HepG2 (cell line): ENCODE data around the gene CLEC3A. TPM values are rescaled to one million over a fixed set of nuclear protein-coding genes. Genes with fewer than 3 reads are reported as not detected.

Source experiments
- ATAC-seq: fragments of 200-7000 bp; cut with Tn5 transposase; 3 replicates; pipeline ENCODE4 v1.9.1; 2020; ENCODE audit warnings: mild to moderate bottlenecking, moderate library complexity
- BruUV-seq: library from RNA; stranded (reverse); fragments of 400-500 nt; replicated peaks from 2 replicates; lab custom pipeline; 2021; lab: Mats Ljungman, UMichigan
- CTCF ChIA-PET: fragments of 300-600 bp; formaldehyde crosslinking; extraction: SDS; loops from one replicate; lab custom pipeline; 2021; ENCODE audit warnings: low total read pairs, inconsistent platforms, low intra/inter-chr PET ratio; lab: Yijun Ruan, JAX
- POLR2A ChIA-PET: fragments of 350-600 bp; sonication (Branson Sonifier 250); formaldehyde crosslinking; loops from one replicate; lab custom pipeline; 2020; ENCODE audit warnings: antibody characterized with exemption, inconsistent platforms; lab: Yijun Ruan, JAX
- DNase-seq: peaks from one replicate; pipeline ENCODE4 v3.0.0-alpha.2; 2015; ENCODE audit warnings: low spot score
- FAIRE-seq: peaks from 3 replicates; lab custom pipeline; 2011; peaks lifted over from hg19 to GRCh38; lab: Jason Lieb, UNC
- H2AFZ ChIP-seq: one replicate; pipeline ENCODE4 v1.6.1; 2011; ENCODE audit warnings: low read length, inconsistent platforms
- H3K27ac ChIP-seq: fragments of 300-600 bp; 3 replicates; pipeline ENCODE4 v1.8.0; 2011; ENCODE audit warnings: mixed run types, mild to moderate bottlenecking, mixed read lengths, low read length, inconsistent platforms; ENCODE audit not compliant: insufficient read depth; ENCODE audit errors: extremely low read length
- H3K27me3 ChIP-seq, 2 experiments: fragments of 200-600 bp in 1 of 2; 2 replicates in 1 of 2; 3 replicates in 1 of 2; pipeline versions ENCODE4 v1.6.0 to v1.8.0; 2011; ENCODE audit warnings: low read length in 2 of 2, mild to moderate bottlenecking in 2 of 2, moderate library complexity in 2 of 2, inconsistent platforms in 1 of 2; ENCODE audit not compliant: insufficient read depth in 2 of 2, control insufficient read depth in 1 of 2
- H3K36me3 ChIP-seq, 2 experiments: fragments of 200-600 bp in 1 of 2; replicated peaks in 1 of 2; 2 replicates in 1 of 2; 3 replicates in 1 of 2; pipeline versions ENCODE4 v1.5.1 to v1.8.0; 2011; ENCODE audit warnings: low read length in 2 of 2, inconsistent platforms in 1 of 2; ENCODE audit not compliant: insufficient read depth in 2 of 2, control insufficient read depth in 1 of 2
- H3K4me1 ChIP-seq: 2 replicates; pipeline ENCODE4 v1.5.1; 2012; ENCODE audit warnings: low read length, inconsistent platforms; ENCODE audit not compliant: insufficient read depth
- H3K4me2 ChIP-seq: 2 replicates; pipeline ENCODE4 v1.6.0; 2011; ENCODE audit warnings: low read depth, low read length, inconsistent platforms
- H3K4me3 ChIP-seq, 3 experiments: fragments of 200-600 bp in 1 of 3; sonication (generic), shearing (Covaris generic) in 1 of 3; replicated peaks in 1 of 3; 2 replicates each; pipeline ENCODE4 v1.5.1; 2011 to 2016; ENCODE audit warnings: low read length in 3 of 3, inconsistent platforms in 2 of 3, low read depth in 2 of 3, mild to moderate bottlenecking in 2 of 3, control low read depth in 1 of 3, mixed read lengths in 1 of 3; ENCODE audit not compliant: insufficient read depth in 1 of 3
- H3K79me2 ChIP-seq: one replicate; pipeline ENCODE4 v1.6.1; 2011; ENCODE audit warnings: low read length, inconsistent platforms; ENCODE audit not compliant: insufficient read depth
- H3K9ac ChIP-seq: 2 replicates; pipeline ENCODE4 v1.6.0; 2011; ENCODE audit warnings: mild to moderate bottlenecking, low read depth, low read length, inconsistent platforms; ENCODE audit not compliant: insufficient read depth
- H3K9me3 ChIP-seq: 2 replicates; pipeline ENCODE4 v1.5.1; 2012; ENCODE audit warnings: mild to moderate bottlenecking, low read length
- H4K20me1 ChIP-seq: 2 replicates; pipeline ENCODE4 v1.6.0; 2011; ENCODE audit warnings: inconsistent platforms, mild to moderate bottlenecking, low read length, moderate library complexity; ENCODE audit not compliant: insufficient read depth
- HOMEZ ChIP-seq: IDR thresholded peaks from 2 replicates; pipeline ENCODE4 v1.6.1; 2016; ENCODE audit warnings: low read depth
- KLF13 ChIP-seq: sonication (generic); formaldehyde crosslinking; IDR thresholded peaks from 2 replicates; pipeline ENCODE4 v1.4.0; 2020; ENCODE audit warnings: mild to moderate bottlenecking, missing genetic modification reagents
- MNT ChIP-seq: fragments of 450-650 bp; IDR thresholded peaks from 2 replicates; pipeline ENCODE4 v1.6.1; 2016
- ZNF644 ChIP-seq: IDR thresholded peaks from 2 replicates; pipeline ENCODE4 v1.6.1; 2016; ENCODE audit warnings: low read depth
- ZNF724P ChIP-seq: sonication (generic); formaldehyde crosslinking; IDR thresholded peaks from 2 replicates; pipeline ENCODE4 v1.8.0; 2022; ENCODE audit warnings: missing genetic modification reagents, borderline replicate concordance
- WGBS: methylation state at CpG from one replicate; pipeline ENCODE4 v1.1.6; 2017; ENCODE audit warnings: low lambda C conversion rate; 5-methylcytosine and 5-hydroxymethylcytosine counted together
- in situ Hi-C: cut with HindIII; loops from 2 replicates; pipeline ENCODE4 v1.10.0; 2017; ENCODE audit warnings: low pct_unique_long_range_greater_than_20kb; ENCODE audit not compliant: extremely low pct_ligation_motif_present
- intact Hi-C: fragments of 100-400 bp; cut with micrococcal nuclease; formaldehyde crosslinking; loops from one replicate; pipeline ENCODE4 v1.10.0; 2022; ENCODE audit not compliant: unreplicated experiment
- polyA plus RNA-seq, 8 experiments: library from polyadenylated mRNA; depleted of rRNA in 3 of 8; stranded (reverse) in 7 of 8; unstranded in 1 of 8; fragments of >200 nt; fragmentation: Illumina TruSeq in 4 of 8; extraction: Trizol in 4 of 8; gene quantifications; 2 replicates each; pipeline versions ENCODE4 v1.2.1 to v1.2.3, GENCODE V29; 2011 to 2016; ENCODE audit warnings: low read depth in 4 of 8, missing spikeins in 1 of 8, mixed read lengths in 1 of 8; ENCODE audit not compliant: insufficient read depth in 1 of 8
- total RNA-seq, 5 experiments: library from RNA; depleted of rRNA; stranded (reverse); fragments of >200 nt; fragmentation: Illumina TruSeq; extraction: Trizol; gene quantifications; 2 replicates each; pipeline ENCODE4 v1.2.3, GENCODE V29; 2016; ENCODE audit warnings: low read depth in 1 of 5

Gene CLEC3A
- total and polyA plus RNA-seq, 2 of the 13 experiments (the other 11 are each of a cell fraction or from before 2014, with no cell fraction given), result not detected

- CTCF ChIA-PET, result no interaction called here
- Histone ChIP-seq H3K4me1 (no peaks in the 10 kb centered on the region), H4K20me1 (no peaks in the 10 kb centered on the region), H3K27ac (no peak overlapping the region), H3K36me3 (no peaks in the 10 kb centered on the region), H3K9ac (no peak overlapping the region), H3K9me3 (no peaks in the 10 kb centered on the region), H3K79me2 (no peaks in the 10 kb centered on the region)
- ATAC-seq (no peak), DNase-seq (no peak)
- in situ Hi-C loops, result no loop called here
- WGBS, result 30% methylated on average over 4 of the region's 4 CpGs
- TF ChIP-seq MNT (peak; percentile 98), KLF13 (no peak), HOMEZ (CRISPR knock-in tag) (no peak), ZNF644 (CRISPR knock-in tag) (no peak), ZNF724P (no peak)
- TF ChIP-seq, all 625 proteins: peak for 1
- intact Hi-C loops, result no loop called here
- no TSS peak for BruUV-seq
- FAIRE-seq, result no peak
- Histone ChIP-seq H3K4me3 (no peak overlapping the region), H3K27me3 (0 out of 5 replicates have a peak, but pooled peaks cover 0 to 4% of the 10 kb centered on the region in 2 experiments), H2AFZ (no peak overlapping the region), H3K4me2 (no peak overlapping the region)
- POLR2A ChIA-PET, result no interaction called here
Measured at GRCh38 chr16:78081341-78081740, 59.0 kb downstream of the CLEC3A start.

Other genes with a start within 250 kb of the CLEC3A start
- gene VAT1L, start 234.0 kb upstream of the CLEC3A start, total RNA-seq (2016; rRNA removed; fragmentation: Illumina TruSeq; extraction: Trizol), result not detected in 2 replicates
- gene VAT1L, start 234.0 kb upstream of the CLEC3A start, polyA plus RNA-seq (2011; rRNA removed), result not detected in 2 replicates
- 37.4 and 38.4 TPM in 2 replicates for gene WWOX, start 77.1 kb downstream of the CLEC3A start, total RNA-seq (2016; rRNA removed; fragmentation: Illumina TruSeq; extraction: Trizol)
- gene WWOX, start 77.1 kb downstream of the CLEC3A start, polyA plus RNA-seq (2011; rRNA removed), result 9.1 and 9.2 TPM in 2 replicates